Astrocyte (in vitro differentiated cells and primary cell): Measurements from ENCODE around the gene FAM222A.

ENCODE experiments used
- CTCF ChIP-seq: IDR thresholded peaks from 2 replicates; pipeline ENCODE4 v1.5.1; 2011; ENCODE audit warnings: low read depth, mild to moderate bottlenecking, inconsistent platforms, low read length, moderate library complexity; ENCODE audit not compliant: insufficient read depth
- EZH2 ChIP-seq: IDR thresholded peaks from 2 replicates; pipeline ENCODE4 v1.6.1; 2012; ENCODE audit warnings: mild to moderate bottlenecking, low read length, inconsistent platforms; ENCODE audit not compliant: insufficient read depth

GRCh38 chr12:109710747-109711595 lies 2.7 kb upstream of the FAM222A start:
- TF ChIP-seq CTCF (no peak), EZH2 (no peak)
